Lower lobe of right lung (tissue), 2 donors: ENCODE data around the gene C11orf68. TPM values are rescaled to one million over a fixed set of nuclear protein-coding genes. Genes with fewer than 3 reads are reported as not detected.
A peak's percentile ranks its signal among the peaks of the same experiment; 100 is the strongest.

ENCODE experiments used
- ATAC-seq, 2 donors: fragments of 200-7000 bp; cut with Tn5 transposase; one replicate each; pipeline ENCODE4 v1.9.1; 2020 to 2022; ENCODE audit warnings: mild to moderate bottlenecking in 2 of 2, moderate library complexity in 2 of 2
- DNase-seq: peaks from one replicate; pipeline ENCODE4 v3.0.0-alpha.2; 2020
- H3K27ac ChIP-seq: fragments of 200-600 bp; one replicate; pipeline ENCODE4 v1.8.0; 2022
- H3K27me3 ChIP-seq: fragments of 200-600 bp; one replicate; pipeline ENCODE4 v1.8.0; 2022; ENCODE audit warnings: low read depth
- H3K36me3 ChIP-seq: fragments of 200-600 bp; one replicate; pipeline ENCODE4 v1.8.0; 2022; ENCODE audit warnings: mild to moderate bottlenecking
- H3K4me1 ChIP-seq: fragments of 200-600 bp; one replicate; pipeline ENCODE4 v1.8.0; 2022
- H3K4me3 ChIP-seq: fragments of 200-600 bp; one replicate; pipeline ENCODE4 v1.8.0; 2022; ENCODE audit warnings: mild to moderate bottlenecking
- H3K9me3 ChIP-seq: fragments of 200-600 bp; one replicate; pipeline ENCODE4 v1.8.0; 2022
- intact Hi-C: fragments of 100-400 bp; cut with DNase I; formaldehyde crosslinking; loops from one replicate; pipeline ENCODE4 v1.11.0; 2022
- total RNA-seq: library from RNA; stranded (reverse); fragmentation: NEBNext Ultra II Directional; extraction: Animal tissue kit (Norgen Biotek cat#: 25700); gene quantifications from one replicate; pipeline ENCODE4 v1.2.1, GENCODE V29; 2021
- TF ChIP-seq, protein P1 (sequence below): fragments of 200-600 bp; IDR thresholded peaks from one replicate; pipeline ENCODE4 v1.8.0; 2022; ENCODE audit warnings: antibody characterized with exemption, mild to moderate bottlenecking
- donor health status: DM: no; HTN: yes; CAD: no; lungs with severe emphysema.

C11orf68 gene
- total RNA-seq, 1 donor from 2014 or later: 36.5 TPM

GRCh38 chr11:65917434-65918210 is 1.2 kb downstream of the C11orf68 start:
- TF ChIP-seq, protein P1, sequence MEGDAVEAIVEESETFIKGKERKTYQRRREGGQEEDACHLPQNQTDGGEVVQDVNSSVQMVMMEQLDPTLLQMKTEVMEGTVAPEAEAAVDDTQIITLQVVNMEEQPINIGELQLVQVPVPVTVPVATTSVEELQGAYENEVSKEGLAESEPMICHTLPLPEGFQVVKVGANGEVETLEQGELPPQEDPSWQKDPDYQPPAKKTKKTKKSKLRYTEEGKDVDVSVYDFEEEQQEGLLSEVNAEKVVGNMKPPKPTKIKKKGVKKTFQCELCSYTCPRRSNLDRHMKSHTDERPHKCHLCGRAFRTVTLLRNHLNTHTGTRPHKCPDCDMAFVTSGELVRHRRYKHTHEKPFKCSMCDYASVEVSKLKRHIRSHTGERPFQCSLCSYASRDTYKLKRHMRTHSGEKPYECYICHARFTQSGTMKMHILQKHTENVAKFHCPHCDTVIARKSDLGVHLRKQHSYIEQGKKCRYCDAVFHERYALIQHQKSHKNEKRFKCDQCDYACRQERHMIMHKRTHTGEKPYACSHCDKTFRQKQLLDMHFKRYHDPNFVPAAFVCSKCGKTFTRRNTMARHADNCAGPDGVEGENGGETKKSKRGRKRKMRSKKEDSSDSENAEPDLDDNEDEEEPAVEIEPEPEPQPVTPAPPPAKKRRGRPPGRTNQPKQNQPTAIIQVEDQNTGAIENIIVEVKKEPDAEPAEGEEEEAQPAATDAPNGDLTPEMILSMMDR: no peak
- peaks cover 51% of the 10 kb centered on the region for H3K4me1 ChIP-seq
- H3K27ac ChIP-seq: peak overlapping the region; percentile 97
- H3K27me3 ChIP-seq: no peaks in the 10 kb centered on the region
- H3K36me3 ChIP-seq: peaks cover 17% of the 10 kb centered on the region
- no peak for DNase-seq
- intact Hi-C loops: no loop called here
- peak overlapping the region; percentile 98 for H3K4me3 ChIP-seq
- no peaks in the 10 kb centered on the region for H3K9me3 ChIP-seq
- ATAC-seq: no peak

GRCh38 chr11:65917077-65917433 is 1.8 kb downstream of the C11orf68 start:
- peaks cover 11% of the 10 kb centered on the region for H3K36me3 ChIP-seq
- no peak for ATAC-seq
- no peaks in the 10 kb centered on the region for H3K27me3 ChIP-seq
- no peak overlapping the region for H3K27ac ChIP-seq
- H3K4me3 ChIP-seq: peak overlapping the region; percentile 98
- no peaks in the 10 kb centered on the region for H3K9me3 ChIP-seq
- intact Hi-C loops: no loop called here
- DNase-seq: no peak
- H3K4me1 ChIP-seq: peaks cover 54% of the 10 kb centered on the region
- TF ChIP-seq, protein P1: no peak

- Histone ChIP-seq H3K27ac (peak overlapping the region; percentile 67), H3K36me3 (peaks cover 8% of the 10 kb centered on the region), H3K9me3 (no peaks in the 10 kb centered on the region), H3K27me3 (no peaks in the 10 kb centered on the region), H3K4me1 (peaks cover 61% of the 10 kb centered on the region), H3K4me3 (no peak overlapping the region)
- TF ChIP-seq, protein P1: no peak
- intact Hi-C loops: no loop called here
- ATAC-seq: no peak
- DNase-seq: no peak
Observed at GRCh38 chr11:65916391-65916790, 2.5 kb downstream of the C11orf68 start.

DNA sequence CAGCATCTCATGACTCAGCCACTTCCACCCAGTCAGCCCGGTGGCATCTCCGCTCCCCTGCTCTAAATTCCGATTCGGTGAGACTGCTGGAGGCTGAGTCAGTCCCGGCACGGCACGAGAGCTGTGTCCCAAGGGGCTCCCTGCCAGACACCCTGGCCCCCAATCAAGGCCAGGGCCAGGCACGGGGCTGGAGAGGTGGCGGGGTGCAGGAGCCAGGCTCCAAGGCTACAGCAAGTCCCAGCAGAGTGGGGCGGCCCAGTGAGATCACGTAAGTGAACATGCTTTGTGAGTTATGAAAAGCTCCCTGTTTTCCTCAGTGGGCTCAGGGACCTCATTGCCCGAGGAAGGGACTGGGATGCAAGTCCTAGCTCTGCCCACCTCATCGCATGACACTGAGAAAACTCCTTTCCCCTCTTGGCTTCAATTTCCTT is 3.0 kb downstream of the C11orf68 start:
- Histone ChIP-seq H3K4me3 (no peak overlapping the region), H3K27me3 (no peaks in the 10 kb centered on the region), H3K27ac (peak overlapping the region; percentile 67), H3K36me3 (peaks cover 4% of the 10 kb centered on the region), H3K4me1 (peaks cover 60% of the 10 kb centered on the region), H3K9me3 (no peaks in the 10 kb centered on the region)
- ATAC-seq: peak; percentile 2 to 28
- intact Hi-C loops: no loop called here
- TF ChIP-seq, protein P1: no peak
- DNase-seq: peak; percentile 69

- Histone ChIP-seq H3K9me3 (no peaks in the 10 kb centered on the region), H3K4me1 (peaks cover 54% of the 10 kb centered on the region), H3K4me3 (no peak overlapping the region), H3K27me3 (no peaks in the 10 kb centered on the region), H3K27ac (peak overlapping the region; percentile 67), H3K36me3 (no peaks in the 10 kb centered on the region)
- no peak for DNase-seq
- intact Hi-C loops: no loop called here
- TF ChIP-seq, protein P1: no peak
- no peak for ATAC-seq
Observed at GRCh38 chr11:65915101-65915820, 3.6 kb downstream of the C11orf68 start.
